SHP77 treated with DMSO at 0.1 percent for 48 hours (cell line): ENCODE data around the gene BNIP3.

ENCODE experiments used
- DNase-seq: peaks from one replicate; lab custom pipeline; 2025; lab: John Stamatoyannopoulos, UW

The BNIP3 gene

DNA sequence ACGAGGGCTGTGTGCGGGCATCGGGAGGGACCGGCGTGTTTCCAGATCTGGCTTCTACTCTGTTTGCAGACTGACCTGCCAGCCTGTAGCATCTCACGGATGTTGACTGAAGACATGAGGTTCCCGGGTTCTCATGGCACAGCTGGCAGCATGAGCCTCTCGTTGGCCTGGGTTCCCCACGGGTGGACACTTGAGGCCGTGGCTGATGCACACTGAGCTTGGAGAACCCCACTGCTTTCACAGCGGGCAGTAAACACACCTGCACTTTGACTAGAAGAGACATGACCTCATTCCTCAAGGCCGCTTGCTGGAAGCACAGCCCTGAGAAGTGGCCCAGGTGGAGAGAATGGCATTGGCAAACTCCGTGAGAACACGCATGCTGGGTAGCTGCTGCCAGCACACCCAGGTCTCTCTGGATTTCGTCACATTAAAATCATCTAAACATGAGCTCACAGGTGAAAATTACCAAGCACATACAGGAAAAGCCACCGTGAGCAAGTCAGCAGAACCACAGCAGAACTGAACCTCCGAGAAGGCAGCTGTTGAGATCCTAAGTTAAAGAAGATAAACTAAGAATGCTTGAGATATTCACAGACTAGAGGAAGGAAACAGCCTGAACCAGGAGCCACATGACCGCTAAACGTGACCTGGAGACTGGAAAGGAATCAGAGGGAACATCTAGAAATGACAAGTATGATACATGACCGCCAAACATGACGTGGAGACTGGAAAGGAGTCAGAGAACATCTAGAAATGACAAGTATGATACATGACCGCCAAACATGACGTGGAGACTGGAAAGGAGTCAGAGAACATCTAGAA lies 32.5 kb downstream of the BNIP3 start:
- no peak for DNase-seq

DNA sequence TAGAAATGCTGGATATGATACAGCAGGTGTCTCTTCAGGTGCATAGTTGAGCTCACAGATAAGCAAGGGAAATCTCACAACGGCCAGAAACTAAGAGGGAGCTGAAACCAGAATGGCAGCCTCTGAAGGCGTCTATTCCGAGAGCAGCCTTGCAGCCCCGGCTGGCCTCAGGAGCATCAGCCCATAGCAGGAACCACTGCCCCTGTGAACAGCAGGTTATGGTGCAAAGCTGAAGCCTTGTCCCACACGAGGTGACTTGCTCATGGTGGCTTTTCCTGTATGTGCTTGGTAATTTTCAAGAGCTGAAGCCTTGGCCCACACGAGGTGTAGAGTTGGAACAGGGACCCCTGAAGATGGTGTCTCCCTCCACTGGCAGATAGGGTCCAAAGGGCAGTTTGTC lies 33.2 kb downstream of the BNIP3 start:
- no peak for DNase-seq

DNA sequence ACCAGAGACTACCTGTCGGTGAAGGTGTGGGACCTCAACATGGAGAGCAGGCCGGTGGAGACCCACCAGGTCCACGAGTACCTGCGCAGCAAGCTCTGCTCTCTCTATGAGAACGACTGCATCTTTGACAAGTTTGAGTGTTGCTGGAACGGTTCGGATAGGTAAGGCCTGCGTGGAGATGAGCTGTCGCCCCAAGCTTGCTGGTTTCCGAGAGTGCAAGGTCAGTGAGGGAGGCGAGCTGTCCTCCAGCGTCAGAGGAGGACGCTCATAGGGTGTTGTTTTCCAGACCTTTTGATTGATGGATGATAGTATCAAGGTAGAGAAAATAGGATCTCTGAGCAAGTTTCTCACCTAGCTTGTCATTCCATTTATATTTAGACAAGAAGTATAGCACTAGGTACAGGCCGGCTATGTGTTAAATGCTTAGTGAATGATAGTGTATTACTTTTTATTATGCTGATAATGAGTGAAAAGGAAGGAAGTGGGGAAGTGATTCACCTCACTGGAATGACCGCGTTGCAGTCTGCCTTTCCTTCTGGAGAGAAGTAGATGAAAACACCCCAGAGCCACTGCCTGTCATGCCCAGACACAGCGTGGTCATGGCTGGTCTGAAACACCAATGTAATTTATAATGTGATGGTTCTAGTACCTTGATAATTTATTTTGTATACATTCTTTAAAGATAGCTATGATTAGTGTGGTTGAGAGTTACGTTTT lies 33.9 kb downstream of the BNIP3 start:
- no peak for DNase-seq

DNA sequence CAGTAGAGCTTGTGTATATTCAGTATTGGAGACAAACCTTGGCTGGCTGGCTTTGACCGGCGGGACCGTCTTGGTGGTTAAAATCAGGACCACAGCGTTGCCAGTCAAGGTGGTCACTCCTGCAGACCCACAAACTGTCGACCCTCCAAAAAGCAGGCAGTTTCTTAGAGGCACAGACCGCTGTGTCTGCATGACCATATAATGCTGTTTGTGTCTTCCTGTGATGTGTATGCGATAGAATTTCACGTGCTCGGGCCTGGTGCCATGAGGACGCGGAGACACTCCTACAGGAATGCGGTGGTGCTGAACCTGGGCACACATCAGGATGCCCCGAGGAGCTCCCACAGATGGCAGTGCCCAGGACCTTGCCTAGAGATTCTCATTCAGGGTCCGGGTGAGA lies 34.8 kb downstream of the BNIP3 start:
- DNase-seq = no peak

DNA sequence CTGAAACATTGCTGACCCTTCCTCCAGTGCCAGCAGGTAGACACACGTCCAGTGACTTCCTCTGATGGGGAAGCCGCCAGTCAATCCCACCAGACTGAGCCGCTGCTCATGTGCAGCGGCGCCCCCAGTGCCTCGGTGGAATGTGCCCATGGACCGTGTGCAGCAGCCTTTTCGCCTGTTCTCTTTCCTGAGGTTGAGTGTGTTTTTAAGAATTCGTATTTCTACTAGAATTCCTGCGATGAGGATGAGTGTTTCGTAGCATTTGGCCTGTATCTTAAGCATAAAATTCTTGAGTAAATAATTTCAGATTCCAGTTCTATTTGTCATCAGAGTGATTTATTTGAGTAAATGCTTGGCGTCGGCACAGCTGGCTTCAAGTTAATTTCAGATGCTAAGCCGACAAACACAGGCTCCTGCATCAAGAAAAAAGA lies 35.4 kb downstream of the BNIP3 start:
- DNase-seq = no peak

DNA sequence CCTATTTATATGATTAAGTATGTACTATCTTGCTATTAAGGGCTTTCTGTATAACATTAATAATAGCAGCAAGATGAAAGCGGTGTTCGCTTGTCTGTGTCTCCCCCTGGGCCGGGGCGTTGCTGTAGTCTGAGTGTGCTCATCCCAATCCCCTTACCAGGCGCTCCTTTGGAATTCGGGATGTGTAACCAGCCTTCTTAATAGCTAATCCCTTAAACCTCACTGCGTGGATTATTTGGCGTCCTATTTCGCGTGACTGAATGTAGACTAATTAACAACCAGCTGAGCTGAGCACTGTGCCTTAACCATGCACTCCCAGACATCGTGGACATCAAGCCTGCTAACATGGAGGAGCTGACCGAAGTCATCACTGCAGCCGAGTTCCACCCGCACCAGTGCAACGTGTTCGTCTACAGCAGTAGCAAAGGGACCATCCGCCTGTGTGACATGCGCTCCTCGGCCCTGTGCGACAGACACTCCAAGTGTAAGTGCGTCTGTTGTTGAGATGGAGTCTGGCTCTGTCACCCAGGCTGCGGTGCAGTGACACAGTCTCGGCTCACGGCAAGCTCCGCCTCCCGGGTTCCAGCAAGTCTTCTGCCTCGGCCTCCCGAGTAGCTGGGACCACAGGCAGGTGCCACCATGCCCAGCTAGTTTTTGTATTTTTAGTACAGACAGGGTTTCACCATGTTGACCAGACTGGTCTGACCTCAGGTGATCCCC lies 36.6 kb downstream of the BNIP3 start:
- no peak for DNase-seq

DNA sequence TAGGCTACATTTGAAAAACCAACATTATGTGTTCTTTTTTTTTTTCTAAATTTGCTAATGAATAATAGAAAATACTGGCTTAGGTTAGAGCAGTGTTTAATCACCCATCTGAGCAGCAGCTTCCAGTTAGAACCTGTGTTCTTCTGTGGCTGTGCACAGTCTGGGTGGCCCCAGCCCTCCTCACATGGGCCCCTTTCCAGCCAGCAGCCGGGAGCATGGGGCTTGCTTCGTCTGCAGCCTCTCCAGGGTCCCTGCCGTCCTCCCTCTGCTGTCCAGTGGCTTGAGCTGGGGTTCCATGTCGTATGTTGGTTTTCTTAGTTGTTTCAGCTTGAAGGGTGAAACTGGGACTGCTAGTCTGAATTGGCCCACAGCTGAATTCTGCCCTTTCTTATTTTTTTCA lies 37.3 kb downstream of the BNIP3 start:
- DNase-seq = no peak

DNA sequence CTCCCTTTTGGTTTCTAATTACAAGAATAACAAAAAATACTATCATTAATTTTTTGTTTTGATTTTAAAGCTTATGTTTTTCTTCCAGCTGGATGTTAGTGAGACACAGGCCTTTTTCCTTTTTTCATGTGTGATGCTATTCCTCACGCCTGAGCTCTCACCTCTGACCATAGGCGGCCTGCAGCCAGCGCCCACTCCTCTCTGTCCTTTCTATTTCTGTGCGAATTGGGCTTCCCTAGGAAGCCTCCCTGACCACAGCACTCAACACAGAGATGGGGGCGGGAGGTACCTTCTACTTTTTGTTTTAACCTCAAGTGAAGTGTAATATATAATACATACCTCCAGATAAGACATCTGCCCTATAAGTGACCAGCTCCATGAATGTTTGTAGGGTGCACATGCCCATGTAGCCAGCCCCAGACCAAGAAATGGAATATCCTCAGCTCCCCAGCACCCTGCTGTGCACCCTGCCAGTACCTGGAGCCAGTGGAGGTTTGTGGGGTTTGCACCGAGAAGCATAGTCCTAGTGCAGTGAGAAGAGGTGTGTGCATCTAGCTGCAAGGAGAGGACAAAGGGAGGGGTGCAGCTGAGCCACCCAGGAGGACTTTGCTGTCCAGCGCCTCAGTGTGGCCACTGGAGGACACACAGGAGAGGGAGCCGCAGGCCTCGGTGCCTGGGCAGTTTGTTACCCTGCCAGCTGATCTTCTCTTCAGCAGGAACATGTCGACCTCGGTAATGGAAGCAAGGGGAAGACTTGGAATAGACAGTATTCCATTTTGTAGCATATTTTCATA lies 38.5 kb downstream of the BNIP3 start:
- no peak for DNase-seq

DNA sequence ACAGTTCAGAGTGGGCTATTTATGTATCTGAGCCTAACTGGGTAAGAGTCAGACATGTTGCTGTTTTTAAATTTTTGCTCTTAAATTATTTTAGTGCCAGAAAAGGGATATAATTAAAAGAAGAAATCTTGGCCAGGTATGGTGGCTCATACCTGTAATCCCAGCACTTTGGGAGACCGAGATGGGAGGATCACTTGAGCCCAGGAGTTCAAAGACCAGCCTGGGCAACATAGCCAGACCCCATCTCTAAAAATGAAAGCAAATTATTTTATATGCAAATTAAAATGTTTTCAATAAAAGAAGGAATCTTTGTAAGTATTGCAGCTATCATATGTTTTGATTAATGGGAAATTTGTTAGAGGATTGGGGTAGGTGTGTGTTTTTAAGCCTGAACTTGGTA lies 39.3 kb downstream of the BNIP3 start:
- DNase-seq = no peak

DNA sequence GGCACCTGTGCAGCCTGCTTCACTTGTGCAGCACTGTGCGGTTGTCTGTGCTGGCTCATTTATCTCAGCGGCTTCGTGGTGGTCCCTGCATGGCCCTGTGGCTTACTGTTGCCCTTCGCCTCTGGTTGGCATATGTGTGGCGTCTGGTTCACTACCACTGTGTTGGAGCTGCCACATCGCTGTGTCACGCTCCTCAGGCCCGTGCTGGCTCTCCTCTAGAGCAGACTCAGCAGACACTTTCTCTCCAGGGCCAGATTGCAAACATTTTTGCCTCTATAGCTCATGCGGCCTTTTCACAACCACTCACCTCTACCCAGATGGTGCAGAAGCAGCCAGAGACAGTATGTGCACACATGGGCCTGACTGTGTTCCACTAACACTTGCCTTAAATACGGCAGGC lies 43.0 kb downstream of the BNIP3 start:
- no peak for DNase-seq

DNA sequence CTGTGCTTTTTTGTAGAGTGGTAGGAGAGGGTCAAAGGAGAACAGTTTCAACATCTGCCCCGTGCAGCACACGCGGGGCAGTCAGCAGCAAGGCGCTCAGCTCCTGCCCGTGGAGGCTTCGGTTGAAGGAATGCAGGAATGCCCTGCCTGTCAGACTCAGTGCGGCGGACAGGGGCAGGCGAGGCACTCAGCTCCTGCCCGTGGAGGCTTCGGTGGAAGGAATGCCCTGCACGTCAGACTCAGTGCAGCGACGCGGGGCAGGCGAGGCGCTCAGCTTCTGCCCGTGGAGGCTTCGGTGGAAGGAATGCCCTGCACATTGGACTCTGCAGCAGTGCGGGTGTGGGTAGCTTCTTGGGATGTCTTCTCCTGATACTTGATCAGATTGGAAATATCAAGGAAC lies 43.9 kb downstream of the BNIP3 start:
- no peak for DNase-seq

DNA sequence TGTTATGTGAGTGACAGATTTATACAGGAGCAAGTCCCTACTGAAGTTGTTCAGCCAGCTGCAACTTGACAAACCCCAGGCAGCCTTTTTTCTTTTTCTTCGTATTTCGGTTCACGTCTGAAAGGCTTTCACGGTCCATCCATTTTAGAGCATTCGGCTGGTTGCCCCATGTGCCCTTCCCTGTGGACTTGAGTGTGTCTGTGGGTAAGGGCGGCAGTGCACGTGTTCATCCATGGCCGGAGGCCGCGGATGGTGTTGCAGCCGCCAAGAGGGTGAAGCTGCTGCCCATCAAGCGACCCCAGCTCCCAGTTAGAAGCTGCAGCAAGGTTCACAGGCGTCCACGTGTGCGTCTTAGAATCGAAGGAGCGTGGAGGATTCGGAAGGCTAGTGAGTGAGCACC lies 45.0 kb downstream of the BNIP3 start:
- DNase-seq = no peak

DNA sequence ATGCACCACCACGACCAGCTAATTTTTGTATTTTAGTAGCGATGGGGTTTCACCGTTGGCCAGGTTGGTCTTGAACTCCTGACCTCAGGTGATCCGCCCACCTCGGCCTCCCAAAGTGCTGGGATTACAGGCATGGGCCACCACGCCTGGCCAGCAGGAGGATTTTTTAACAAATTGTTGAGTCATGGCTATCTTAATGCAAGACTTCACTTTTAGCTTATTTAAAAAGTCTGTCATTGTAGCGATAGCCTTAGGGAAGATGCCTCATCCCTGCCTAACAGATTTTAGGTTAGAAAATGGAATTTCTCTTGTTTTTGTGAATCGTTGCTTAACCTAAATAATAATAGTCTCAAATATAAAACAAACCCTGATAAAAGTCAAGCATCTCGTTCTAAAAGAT lies 45.4 kb downstream of the BNIP3 start:
- no peak for DNase-seq

DNA sequence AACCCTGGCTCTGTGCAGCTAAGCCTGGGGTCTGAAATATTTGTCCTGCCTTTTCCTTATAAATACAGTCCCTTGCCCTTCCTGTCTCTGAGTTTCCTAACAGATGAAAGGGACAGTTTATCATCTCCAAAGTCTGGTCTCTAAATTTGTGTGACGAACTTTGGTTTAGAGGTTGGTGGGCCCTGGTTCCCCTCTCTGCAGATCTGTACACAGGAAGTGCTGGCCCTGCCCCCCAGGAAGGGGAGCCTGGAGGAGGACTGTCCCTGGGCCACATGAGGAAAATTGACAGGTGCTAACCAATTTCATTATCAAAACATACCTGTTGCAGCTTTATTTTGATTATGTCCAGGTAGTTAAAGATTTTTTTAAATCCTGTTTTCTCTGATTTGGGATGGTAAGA lies 46.5 kb downstream of the BNIP3 start:
- DNase-seq = no peak

DNA sequence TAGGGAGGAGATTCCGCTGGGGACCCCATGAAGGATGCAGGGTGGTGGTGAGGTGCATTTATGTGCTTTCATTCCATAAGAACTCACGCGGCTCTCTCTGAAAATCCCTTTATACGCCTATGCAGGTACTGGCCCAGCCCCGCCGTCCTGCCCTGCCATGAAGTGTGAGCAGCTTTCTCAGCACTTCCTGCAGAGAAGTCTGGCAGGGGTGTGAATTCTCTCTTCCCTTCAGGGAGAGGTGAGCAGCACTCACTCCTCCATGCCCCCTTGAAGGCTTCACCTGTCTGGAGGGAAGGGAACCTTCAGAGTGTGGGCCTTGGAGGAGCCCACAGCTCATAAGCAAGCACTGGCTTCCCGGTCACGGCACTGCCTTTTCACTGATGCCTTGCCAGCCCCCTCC lies 47.0 kb downstream of the BNIP3 start:
- DNase-seq = no peak

DNA sequence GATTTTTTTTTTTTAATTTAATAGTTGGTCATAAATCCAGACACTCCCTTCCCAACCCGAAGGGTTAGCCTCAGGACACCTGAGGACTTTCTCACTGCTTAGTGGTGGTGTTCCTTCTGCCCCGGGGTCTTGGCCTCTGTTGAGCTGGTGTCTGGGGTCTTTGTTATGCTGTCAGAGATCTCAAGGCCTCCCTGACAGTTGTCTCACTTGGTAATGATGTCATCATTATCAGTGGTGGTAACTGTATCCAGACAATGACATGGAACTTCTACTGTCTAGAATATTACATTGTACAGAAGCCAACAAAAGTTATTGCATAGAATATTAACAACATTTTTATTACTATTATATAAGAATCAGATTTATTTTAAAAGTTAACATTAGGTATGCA lies 48.0 kb downstream of the BNIP3 start:
- no peak for DNase-seq

DNA sequence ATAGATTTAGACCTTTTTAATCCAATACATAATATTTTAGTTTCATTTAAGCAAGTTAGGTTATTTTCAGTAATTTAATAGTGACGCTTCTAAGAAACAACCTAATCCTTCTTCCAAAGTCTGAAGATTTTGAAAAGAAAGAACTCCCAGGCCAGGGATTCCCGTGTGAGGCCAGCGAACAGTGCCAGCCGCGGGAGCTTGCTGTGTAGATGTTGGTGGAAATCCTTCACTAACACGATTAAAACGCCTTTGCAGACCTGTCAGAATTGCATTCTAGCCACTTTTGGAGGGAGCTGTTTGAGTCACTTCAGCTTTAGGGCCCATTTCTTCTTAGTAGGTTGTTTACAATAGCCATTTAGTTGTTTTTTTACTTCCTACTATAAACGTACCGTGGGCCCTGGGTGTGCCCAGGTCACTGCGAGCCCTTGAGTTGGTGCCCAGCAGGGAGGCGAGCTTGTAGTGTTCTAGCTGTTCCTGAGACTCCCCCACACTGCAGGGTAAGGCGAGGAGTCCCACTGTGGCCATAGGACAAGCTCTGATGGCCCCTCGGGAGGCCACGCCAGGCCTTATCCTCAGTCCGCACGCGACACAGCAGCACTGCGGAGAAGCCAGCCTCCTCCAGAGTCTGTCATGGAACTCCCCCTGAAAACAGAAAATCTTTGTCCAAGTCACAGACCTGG lies 48.6 kb downstream of the BNIP3 start:
- no peak for DNase-seq

DNA sequence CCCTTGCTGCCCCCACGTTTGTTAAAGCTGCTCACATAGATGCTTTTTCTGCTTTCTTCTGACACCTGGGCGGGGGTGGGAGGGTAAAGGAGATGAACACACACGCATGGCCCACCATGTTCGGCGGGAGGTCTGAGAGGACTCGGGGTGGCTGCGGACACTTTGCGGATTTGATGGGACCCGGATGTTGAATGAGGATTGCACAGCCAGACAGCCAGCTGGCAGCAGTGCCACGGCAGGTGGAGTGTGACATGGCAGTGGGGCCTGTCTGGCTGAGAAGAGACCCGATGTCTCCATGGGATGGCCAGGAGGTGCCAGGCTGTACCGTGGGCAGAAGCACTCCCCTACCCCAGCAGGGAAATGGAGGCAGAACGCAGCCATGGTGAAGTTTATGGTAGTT lies 49.7 kb downstream of the BNIP3 start:
- no peak for DNase-seq

DNA sequence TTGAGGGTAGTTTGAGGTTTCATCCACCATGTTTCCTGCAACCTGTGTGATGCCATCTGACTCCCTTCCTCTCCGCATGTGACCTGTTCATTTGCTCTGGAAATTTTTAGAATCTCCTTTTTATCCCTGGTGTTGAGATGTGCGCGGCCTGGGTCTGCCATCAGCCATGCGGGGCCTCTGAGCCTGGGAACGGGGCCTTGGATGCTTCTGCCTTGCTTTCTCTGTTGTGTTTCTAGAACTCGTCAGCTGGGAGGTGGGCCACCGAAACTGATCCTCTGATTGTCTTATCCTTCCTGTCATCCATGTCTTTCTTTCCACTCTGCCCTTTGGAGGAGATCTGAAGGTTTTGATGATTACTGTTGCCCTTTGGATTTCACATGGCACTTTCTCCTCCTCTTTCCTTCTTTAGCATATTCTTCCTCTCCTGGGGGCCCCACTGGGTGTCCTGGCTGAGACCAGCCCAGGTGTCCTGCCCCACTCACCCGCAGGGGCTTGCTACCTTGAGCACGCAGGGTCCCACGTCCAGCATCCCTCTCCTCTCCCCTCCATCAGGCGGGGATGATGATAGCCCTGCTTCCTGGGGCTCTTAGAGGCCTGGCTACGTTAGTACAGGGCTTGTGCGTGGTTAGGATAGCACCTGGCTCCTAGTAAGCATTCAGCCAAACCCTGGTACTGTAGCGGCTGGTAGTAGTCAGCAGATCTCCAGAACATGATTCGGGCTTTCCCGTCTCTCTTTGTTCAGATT lies 51.0 kb downstream of the BNIP3 start:
- no peak for DNase-seq

DNA sequence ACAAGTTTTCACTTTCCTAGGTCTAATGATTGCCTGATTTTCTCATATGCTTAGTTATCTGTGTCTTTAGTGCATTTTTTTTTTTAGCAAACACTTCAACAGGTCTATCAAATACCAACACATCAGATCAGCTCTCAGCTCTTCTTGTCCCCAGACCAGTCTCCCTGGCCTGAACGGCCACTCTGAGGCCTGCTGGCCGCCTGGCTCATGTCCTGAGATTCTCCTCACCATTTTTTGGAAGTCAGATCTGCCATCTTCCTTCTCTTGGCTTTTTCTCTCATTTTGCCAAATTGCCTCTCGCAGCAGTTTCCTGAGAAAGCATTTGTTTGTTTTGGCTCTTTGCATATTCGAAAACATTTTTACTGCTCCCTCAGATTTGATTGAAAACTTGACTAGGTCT lies 51.6 kb downstream of the BNIP3 start:
- DNase-seq = no peak
